OCI-LY1 (cell line): Measurements from ENCODE around the gene ADAM8.

Source experiments
- H2AFZ ChIP-seq: fragments of 200-600 bp; sonication (generic), shearing (Covaris generic); 2 replicates; pipeline ENCODE4 v1.6.0; 2014; ENCODE audit warnings: antibody characterized with exemption, mild to moderate bottlenecking, low read length
- H3F3A ChIP-seq: fragments of 200-600 bp; sonication (generic), shearing (Covaris generic); 2 replicates; pipeline ENCODE4 v1.6.0; 2014; ENCODE audit warnings: mild to moderate bottlenecking, antibody characterized with exemption, low read length, moderate library complexity; ENCODE audit not compliant: insufficient read depth
- H3K27ac ChIP-seq: fragments of 200-600 bp; sonication (generic); 2 replicates; pipeline ENCODE4 v1.5.1; 2014; ENCODE audit warnings: low read length, mixed run types, mild to moderate bottlenecking, low read depth; ENCODE audit not compliant: poor library complexity, severe bottlenecking
- H3K27me3 ChIP-seq: fragments of 200-600 bp; sonication (generic); 2 replicates; pipeline ENCODE4 v1.6.0; 2014; ENCODE audit warnings: antibody characterized with exemption, mild to moderate bottlenecking, low read length, moderate library complexity; ENCODE audit not compliant: insufficient read depth
- H3K36me3 ChIP-seq: fragments of 200-600 bp; sonication (generic); 2 replicates; pipeline ENCODE4 v1.6.1; 2014; ENCODE audit warnings: mild to moderate bottlenecking, antibody characterized with exemption, low read length, moderate library complexity, mixed read lengths; ENCODE audit not compliant: insufficient read depth
- H3K4me1 ChIP-seq: fragments of 200-600 bp; sonication (generic); 2 replicates; pipeline ENCODE4 v1.5.1; 2014; ENCODE audit warnings: mild to moderate bottlenecking, low read length, moderate library complexity; ENCODE audit not compliant: insufficient read depth, severe bottlenecking
- H3K4me2 ChIP-seq: fragments of 200-600 bp; sonication (generic), shearing (Covaris generic); 2 replicates; pipeline ENCODE4 v1.6.1; 2014; ENCODE audit warnings: low read length
- H3K4me3 ChIP-seq: fragments of 200-600 bp; sonication (generic); 2 replicates; pipeline ENCODE4 v1.5.1; 2014; ENCODE audit warnings: low read length, low read depth, mild to moderate bottlenecking, mixed read lengths; ENCODE audit not compliant: poor library complexity, severe bottlenecking
- H3K79me2 ChIP-seq: fragments of 200-600 bp; shearing (Covaris generic); 2 replicates; pipeline ENCODE4 v1.6.1; 2016; ENCODE audit warnings: mixed run types, low read length, mixed read lengths; ENCODE audit not compliant: insufficient read depth
- H3K9ac ChIP-seq: fragments of 200-600 bp; sonication (generic), shearing (Covaris generic); 2 replicates; pipeline ENCODE4 v1.6.1; 2014; ENCODE audit warnings: mild to moderate bottlenecking, low read length, mixed read lengths
- H3K9me2 ChIP-seq: fragments of 200-600 bp; sonication (generic), shearing (Covaris generic); 2 replicates; pipeline ENCODE4 v1.6.1; 2014; ENCODE audit warnings: low read depth, mild to moderate bottlenecking, low read length, mixed read lengths
- H3K9me3 ChIP-seq: fragments of 200-600 bp; shearing (Covaris generic); 2 replicates; pipeline ENCODE4 v1.6.1; 2014; ENCODE audit warnings: low read length, mixed read lengths
- H4K20me1 ChIP-seq: fragments of 200-600 bp; sonication (generic), shearing (Covaris generic); 2 replicates; pipeline ENCODE4 v1.6.0; 2016; ENCODE audit warnings: mild to moderate bottlenecking, low read length; ENCODE audit not compliant: insufficient read depth
- EZH2 ChIP-seq: fragments of 200-600 bp; sonication (generic), shearing (Covaris generic); IDR thresholded peaks from 2 replicates; pipeline ENCODE4 v1.8.0; 2017; ENCODE audit warnings: borderline replicate concordance, mixed run types, mild to moderate bottlenecking, antibody characterized with exemption, low read length, moderate library complexity, mixed read lengths
- TF ChIP-seq, protein P1 (sequence below): fragments of 200-600 bp; sonication (generic), shearing (Covaris generic); IDR thresholded peaks from 2 replicates; pipeline ENCODE4 v1.5.1; 2017; ENCODE audit warnings: mild to moderate bottlenecking, antibody characterized with exemption, low read length, moderate library complexity, mixed read lengths

The ADAM8 gene

DNA sequence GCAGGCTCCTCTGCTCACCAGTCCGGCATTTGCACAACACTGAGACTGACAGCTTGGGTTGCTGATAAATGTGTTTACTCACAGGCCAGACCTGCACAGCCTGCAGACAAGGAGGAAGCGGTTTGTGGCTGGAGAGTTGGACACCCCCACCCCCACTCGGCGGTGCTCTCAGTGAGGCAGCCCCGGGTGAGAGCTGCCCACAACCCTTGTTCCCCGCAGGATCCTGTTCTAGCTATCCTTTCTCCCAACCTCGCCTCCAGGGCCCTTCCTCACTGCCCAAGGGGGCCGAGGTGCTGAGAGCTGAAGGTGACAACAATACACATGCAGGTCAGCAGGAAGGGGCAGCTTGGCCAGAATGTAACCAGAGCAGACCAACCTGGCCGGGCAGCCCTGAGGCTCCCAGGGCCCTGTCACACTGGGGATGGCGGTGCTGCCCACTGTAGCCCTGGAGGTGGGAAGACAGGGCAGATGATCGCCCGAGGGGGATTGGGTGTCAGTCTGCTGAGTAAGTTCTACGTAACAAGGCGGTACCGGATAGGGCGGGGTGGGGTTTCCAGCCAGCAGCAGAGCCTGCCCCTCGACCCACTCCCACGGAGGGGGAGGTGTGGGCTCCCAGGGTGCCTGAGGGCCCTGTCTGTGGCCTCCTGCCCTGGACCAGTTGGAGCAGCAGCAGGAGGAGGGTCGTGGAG lies 2.1 kb upstream of the ADAM8 start:
- H3K4me2 ChIP-seq = no peak overlapping the region
- peaks cover 30% of the 10 kb centered on the region for H3K36me3 ChIP-seq
- H3K9ac ChIP-seq = no peak overlapping the region

DNA sequence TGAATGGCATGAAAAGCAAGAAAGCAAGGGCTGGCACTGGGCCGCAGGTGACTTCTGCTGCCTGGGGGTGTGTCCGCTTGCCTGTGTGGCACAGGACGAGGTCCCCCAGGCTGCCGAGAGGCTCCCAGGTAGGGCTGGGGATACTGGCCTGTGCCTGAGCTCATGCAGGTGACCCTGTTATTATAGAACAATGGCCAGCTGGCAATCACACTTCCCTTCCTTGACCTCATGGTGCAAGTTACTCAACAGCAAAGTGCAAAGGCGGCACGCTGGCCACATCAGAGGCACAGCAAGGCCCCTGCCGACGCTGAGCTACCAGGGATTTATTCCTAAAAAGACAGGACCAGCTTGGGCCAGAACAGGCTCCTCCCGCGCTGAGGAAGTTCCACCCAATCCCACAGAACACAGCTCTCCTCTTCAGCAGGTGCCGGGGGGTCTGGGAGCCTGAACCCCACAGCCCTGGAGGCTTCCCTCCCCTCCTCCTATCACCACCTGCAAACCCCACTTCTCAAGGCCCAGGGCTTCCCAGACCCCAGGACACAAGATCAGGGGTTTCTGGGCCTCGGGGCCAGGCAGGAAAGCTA lies 1.4 kb upstream of the ADAM8 start:
- Histone ChIP-seq H3K9ac (no peak overlapping the region), H3F3A (no peaks in the 10 kb centered on the region), H3K9me3 (no peaks in the 10 kb centered on the region), H3K4me3 (no peak overlapping the region), H4K20me1 (no peaks in the 10 kb centered on the region), H3K4me1 (peaks cover 13% of the 10 kb centered on the region), H3K4me2 (no peak overlapping the region), H2AFZ (no peak overlapping the region), H3K27me3 (no peaks in the 10 kb centered on the region), H3K36me3 (peaks cover 27% of the 10 kb centered on the region), H3K79me2 (no peaks in the 10 kb centered on the region), H3K9me2 (no peaks in the 10 kb centered on the region), H3K27ac (no peak overlapping the region)
- TF ChIP-seq, protein P1, sequence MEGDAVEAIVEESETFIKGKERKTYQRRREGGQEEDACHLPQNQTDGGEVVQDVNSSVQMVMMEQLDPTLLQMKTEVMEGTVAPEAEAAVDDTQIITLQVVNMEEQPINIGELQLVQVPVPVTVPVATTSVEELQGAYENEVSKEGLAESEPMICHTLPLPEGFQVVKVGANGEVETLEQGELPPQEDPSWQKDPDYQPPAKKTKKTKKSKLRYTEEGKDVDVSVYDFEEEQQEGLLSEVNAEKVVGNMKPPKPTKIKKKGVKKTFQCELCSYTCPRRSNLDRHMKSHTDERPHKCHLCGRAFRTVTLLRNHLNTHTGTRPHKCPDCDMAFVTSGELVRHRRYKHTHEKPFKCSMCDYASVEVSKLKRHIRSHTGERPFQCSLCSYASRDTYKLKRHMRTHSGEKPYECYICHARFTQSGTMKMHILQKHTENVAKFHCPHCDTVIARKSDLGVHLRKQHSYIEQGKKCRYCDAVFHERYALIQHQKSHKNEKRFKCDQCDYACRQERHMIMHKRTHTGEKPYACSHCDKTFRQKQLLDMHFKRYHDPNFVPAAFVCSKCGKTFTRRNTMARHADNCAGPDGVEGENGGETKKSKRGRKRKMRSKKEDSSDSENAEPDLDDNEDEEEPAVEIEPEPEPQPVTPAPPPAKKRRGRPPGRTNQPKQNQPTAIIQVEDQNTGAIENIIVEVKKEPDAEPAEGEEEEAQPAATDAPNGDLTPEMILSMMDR = no peak
- TF ChIP-seq EZH2 = no peak

More for the DNA sequence above, 2.1 kb upstream of the ADAM8 start:
- peaks cover 13% of the 10 kb centered on the region for H3K4me1 ChIP-seq
- H3F3A ChIP-seq = no peaks in the 10 kb centered on the region
- no peak overlapping the region for H3K4me3 ChIP-seq
- no peak overlapping the region for H3K27ac ChIP-seq
- no peaks in the 10 kb centered on the region for H3K9me2 ChIP-seq
- H2AFZ ChIP-seq = no peak overlapping the region
- no peaks in the 10 kb centered on the region for H3K27me3 ChIP-seq
- H4K20me1 ChIP-seq = no peaks in the 10 kb centered on the region
- no peaks in the 10 kb centered on the region for H3K9me3 ChIP-seq
- no peaks in the 10 kb centered on the region for H3K79me2 ChIP-seq
- TF ChIP-seq, protein P1 = no peak
- no peak for TF ChIP-seq EZH2

DNA sequence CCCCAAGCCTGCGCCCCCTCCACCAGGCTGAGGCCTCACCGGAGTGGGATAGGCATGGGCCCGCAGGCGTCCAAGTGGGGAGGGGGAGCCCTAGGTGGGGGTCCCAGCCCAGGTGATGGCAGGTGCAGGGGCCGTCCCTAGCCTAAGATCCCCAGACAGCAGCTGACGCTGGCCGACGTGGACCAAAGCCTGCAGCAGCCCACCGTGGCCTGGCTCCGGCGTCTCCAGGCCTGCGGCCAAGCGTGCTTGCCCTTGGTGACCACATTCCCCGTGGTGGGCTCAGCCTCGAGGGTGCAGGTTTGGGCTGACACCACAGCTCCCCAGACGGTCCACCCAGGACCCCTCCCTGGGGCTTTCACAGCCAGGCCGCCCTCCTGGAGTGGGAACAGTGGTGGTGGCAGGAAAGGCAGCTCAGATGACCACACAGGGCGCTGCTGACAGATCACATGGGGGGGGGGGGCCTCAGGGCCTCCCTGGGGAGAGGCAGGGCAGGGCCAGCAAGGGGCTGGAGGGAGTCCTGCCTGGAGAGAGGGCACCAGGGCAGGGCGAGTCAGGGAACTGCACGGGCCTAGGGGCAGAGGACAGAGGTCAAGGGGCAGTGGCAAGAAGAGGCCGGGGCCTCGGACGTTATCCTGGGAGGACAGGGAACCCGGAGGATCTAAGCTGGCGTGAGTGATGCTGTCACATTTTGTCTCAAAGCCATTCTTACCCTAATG lies 767 bp upstream of the ADAM8 start:
- Histone ChIP-seq H3K9ac (no peak overlapping the region), H3K4me2 (no peak overlapping the region), H3K27ac (no peak overlapping the region), H3K4me3 (no peak overlapping the region), H4K20me1 (no peaks in the 10 kb centered on the region), H3K9me2 (no peaks in the 10 kb centered on the region), H2AFZ (no peak overlapping the region), H3F3A (no peaks in the 10 kb centered on the region), H3K4me1 (peaks cover 13% of the 10 kb centered on the region), H3K79me2 (no peaks in the 10 kb centered on the region), H3K9me3 (no peaks in the 10 kb centered on the region), H3K27me3 (no peaks in the 10 kb centered on the region), H3K36me3 (peaks cover 20% of the 10 kb centered on the region)
- TF ChIP-seq EZH2 = no peak
- TF ChIP-seq, protein P1 = no peak
